HUES64 (cell line): Measurements from ENCODE around the gene SFTPB.

Experiments used
- H3K27ac ChIP-seq: 2 replicates; pipeline ENCODE4 v1.7.0; 2013; ENCODE audit warnings: low read depth, low read length, inconsistent platforms
- H3K27me3 ChIP-seq: 2 replicates; pipeline ENCODE4 v1.6.1; 2013; ENCODE audit warnings: mild to moderate bottlenecking, low read length; ENCODE audit not compliant: insufficient read depth
- H3K36me3 ChIP-seq: 2 replicates; pipeline ENCODE4 v1.6.1; 2013; ENCODE audit warnings: mild to moderate bottlenecking, low read length; ENCODE audit not compliant: insufficient read depth
- H3K4me1 ChIP-seq: 2 replicates; pipeline ENCODE4 v1.6.1; 2013; ENCODE audit warnings: mild to moderate bottlenecking, low read length, moderate library complexity; ENCODE audit not compliant: insufficient read depth
- H3K4me3 ChIP-seq: 2 replicates; pipeline ENCODE4 v1.5.1; 2013; ENCODE audit warnings: mild to moderate bottlenecking, low read length, moderate library complexity
- H3K9ac ChIP-seq: 2 replicates; pipeline ENCODE4 v1.6.1; 2013; ENCODE audit warnings: mild to moderate bottlenecking, low read depth, low read length
- H3K9me3 ChIP-seq: 2 replicates; pipeline ENCODE4 v1.6.1; 2013; ENCODE audit warnings: low read depth, low read length; ENCODE audit not compliant: insufficient read depth
- WGBS: fragments of 150-250, 120-280 bp; methylation state at CpG from one replicate; pipeline ENCODE4 v1.1.7; 2013; ENCODE audit warnings: missing lambda C conversion rate; 5-methylcytosine and 5-hydroxymethylcytosine counted together

Gene SFTPB

DNA sequence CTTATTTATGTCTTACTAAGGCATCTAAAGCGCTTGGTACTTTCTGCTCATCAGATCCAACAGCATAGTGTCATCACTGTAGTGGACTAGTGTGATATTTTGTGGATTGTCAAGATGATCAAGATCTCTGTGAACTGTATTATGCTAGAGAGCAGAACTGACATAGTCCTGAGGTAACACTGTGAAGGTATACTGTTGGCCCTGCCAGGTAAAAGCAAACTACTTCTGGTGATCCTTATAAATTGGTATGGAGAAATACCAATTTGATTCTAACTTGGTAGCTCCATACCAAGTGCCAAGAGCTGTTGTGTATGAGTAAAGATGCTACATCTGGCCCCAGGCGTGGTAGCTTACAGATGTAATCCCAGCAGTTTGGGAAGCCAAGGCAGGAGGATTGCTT is 15.9 kb downstream of the SFTPB start:
- 97% methylated on average over 2 of the region's 2 CpGs for WGBS
- no peaks in the 10 kb centered on the region for H3K9me3 ChIP-seq
- H3K9ac ChIP-seq, result no peak overlapping the region
- H3K27ac ChIP-seq, result no peak overlapping the region
- H3K36me3 ChIP-seq, result peaks cover 70% of the 10 kb centered on the region
- H3K4me3 ChIP-seq, result no peak overlapping the region
- no peaks in the 10 kb centered on the region for H3K27me3 ChIP-seq
- no peaks in the 10 kb centered on the region for H3K4me1 ChIP-seq

DNA sequence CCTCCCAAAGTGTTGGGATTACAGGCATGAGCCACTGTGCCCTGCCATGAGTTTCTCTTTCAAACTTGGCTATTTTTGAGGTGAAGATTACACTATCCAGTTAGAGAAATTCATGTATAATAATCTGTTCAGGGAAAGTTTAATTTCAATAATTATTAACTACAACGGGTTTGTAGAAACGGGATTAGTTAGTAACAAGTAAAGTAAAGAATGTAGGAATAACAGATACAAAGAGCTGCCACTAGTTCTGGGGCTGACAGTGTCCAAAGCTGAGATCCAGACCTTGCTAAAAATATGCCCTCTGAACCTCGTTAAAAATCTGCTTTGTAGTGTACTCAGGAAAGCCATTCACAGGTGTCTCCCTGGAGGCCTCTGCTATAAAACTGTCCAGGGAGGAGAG is 16.9 kb downstream of the SFTPB start:
- Histone ChIP-seq H3K4me3 (no peak overlapping the region), H3K9ac (no peak overlapping the region), H3K27ac (no peak overlapping the region), H3K4me1 (no peaks in the 10 kb centered on the region), H3K27me3 (no peaks in the 10 kb centered on the region), H3K36me3 (peaks cover 74% of the 10 kb centered on the region), H3K9me3 (no peaks in the 10 kb centered on the region)
- WGBS, result 95% methylated on average over 3 of the region's 3 CpGs

DNA sequence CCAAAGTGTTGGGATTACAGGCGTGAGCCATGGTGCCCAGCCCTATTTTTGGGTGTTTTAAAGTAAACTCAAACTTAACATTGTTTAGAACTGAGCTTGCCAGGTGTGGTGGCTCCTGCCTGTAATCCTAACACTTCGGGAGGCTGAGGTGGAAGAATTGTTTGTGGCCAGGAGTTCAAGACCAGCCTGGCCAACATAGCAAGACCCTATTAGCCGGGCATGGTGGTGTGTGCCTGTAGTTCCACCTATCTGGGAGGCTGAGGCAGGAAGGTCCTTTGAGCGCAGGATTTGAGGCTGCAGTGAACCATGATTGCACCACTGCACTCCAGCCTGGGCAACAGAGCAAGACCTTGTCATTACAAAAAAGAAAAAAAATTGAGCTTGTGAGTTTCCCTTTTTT is 17.5 kb downstream of the SFTPB start:
- WGBS, result over 99% methylated on average over 4 of the region's 4 CpGs
- Histone ChIP-seq H3K4me1 (no peaks in the 10 kb centered on the region), H3K27ac (no peak overlapping the region), H3K9me3 (no peaks in the 10 kb centered on the region), H3K27me3 (no peaks in the 10 kb centered on the region), H3K36me3 (peaks cover 77% of the 10 kb centered on the region), H3K9ac (no peak overlapping the region), H3K4me3 (no peak overlapping the region)

DNA sequence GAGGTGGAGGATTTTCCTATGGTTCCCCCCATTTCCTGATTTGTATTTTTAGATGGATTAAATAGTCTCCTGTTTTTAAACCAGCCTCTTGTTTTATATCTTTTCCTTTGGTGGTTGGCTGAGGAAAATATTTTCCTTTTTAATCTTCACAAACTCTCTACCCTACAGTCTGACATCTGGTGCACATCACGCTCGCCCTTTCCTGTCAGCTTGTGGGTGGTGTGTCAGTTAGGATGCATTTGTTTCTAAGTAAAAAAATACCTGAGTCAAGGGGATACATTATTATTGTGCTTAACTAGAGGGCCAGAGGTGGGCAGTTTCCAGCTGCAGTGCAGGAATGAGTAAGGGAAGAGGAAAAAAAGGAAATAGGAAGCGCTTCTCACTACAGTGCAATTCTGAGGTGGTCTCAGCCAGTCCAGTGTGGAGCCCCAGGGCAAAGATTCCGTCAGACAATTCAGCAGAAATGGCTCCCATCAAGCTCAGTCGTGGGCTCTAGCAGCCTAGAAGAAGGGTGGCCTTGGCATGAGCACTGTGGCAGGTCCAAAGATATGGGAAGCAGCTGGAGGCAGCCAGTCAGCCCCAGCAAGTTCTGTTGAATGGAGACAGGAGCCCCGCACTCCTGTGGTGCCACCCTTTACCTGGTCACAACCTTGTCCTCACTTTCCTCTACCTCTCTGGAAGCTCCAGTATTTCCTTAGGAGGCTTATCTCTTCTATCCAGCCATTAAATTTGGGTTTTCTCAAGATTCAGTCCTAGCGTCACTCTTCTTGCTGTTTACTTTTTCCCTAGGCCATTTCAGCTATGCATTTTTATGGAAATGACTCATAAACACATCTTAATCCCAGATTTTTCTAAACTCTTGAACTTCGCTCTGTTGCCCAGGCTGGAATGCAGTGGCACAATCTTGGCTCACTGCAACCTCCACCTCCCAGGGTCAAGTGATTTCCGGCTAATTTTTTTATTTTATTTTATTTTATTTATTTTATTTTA is 18.5 kb downstream of the SFTPB start:
- Histone ChIP-seq H3K27me3 (no peaks in the 10 kb centered on the region), H3K27ac (no peak overlapping the region), H3K4me1 (no peaks in the 10 kb centered on the region), H3K4me3 (no peak overlapping the region), H3K9ac (no peak overlapping the region), H3K36me3 (peaks cover 87% of the 10 kb centered on the region), H3K9me3 (no peaks in the 10 kb centered on the region)
- WGBS, result 94% methylated on average over 8 of the region's 9 CpGs

DNA sequence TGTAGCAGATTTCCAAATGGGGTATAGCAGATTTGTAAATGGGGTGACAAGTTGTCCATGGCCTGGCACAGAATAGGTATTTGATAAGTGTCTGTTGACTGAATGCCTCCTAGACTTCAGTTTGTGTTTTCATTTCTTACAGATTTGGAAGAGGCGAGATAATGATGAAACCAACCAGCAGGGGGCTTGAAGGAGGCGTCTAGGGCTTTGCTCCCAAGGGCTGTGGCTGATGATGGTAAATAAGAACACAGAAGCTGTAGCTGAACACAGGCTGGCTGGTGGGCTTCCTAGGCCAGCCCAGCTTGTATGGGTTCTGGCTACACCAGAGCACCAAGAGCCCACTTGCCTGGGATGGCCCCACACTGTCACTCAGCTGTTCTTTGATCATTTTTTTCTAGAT is 19.4 kb downstream of the SFTPB start:
- no peak overlapping the region for H3K27ac ChIP-seq
- H3K4me3 ChIP-seq, result no peak overlapping the region
- no peak overlapping the region for H3K9ac ChIP-seq
- WGBS, result 83% methylated on average over 2 of the region's 2 CpGs
- H3K36me3 ChIP-seq, result peaks cover 92% of the 10 kb centered on the region
- no peaks in the 10 kb centered on the region for H3K27me3 ChIP-seq
- H3K9me3 ChIP-seq, result no peaks in the 10 kb centered on the region
- no peaks in the 10 kb centered on the region for H3K4me1 ChIP-seq

DNA sequence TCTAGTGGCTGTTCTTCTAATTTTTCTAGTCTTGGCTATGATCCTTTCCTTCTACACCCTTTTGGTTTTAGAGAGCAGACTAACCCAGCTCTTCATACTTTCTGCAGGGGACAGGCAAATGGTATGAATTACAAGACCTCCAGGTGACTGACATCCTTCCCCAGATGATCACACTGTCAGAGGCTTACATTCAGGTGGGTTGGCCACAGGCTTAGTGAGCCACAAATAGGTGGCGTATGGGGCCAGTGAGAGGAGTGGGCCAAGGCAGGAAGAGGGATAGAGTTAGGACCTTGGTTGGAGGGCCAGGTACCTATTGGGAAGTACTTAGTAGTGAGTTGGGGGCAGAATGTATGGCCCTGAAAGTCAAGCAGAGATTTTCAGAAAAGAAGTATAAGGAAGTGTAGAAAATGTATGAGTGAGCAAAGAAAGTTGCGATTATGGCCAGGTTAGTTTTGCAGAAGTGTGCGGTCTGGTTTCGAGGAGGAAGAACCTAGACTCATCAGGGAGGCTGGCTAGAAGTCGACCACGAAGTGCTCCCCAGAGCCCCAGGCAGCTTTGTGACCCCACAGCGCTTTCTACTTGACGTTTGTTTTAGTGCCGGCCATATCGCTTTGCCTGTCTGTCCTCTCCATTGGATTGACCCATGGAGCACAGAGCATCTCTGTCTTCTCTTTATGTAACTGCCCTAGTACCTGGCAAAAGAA is 20.0 kb downstream of the SFTPB start:
- Histone ChIP-seq H3K27me3 (no peaks in the 10 kb centered on the region), H3K4me1 (no peaks in the 10 kb centered on the region), H3K4me3 (no peak overlapping the region), H3K36me3 (peaks cover 95% of the 10 kb centered on the region), H3K9me3 (no peaks in the 10 kb centered on the region), H3K27ac (no peak overlapping the region), H3K9ac (no peak overlapping the region)
- WGBS, result 94% methylated on average over 10 of the region's 10 CpGs

DNA sequence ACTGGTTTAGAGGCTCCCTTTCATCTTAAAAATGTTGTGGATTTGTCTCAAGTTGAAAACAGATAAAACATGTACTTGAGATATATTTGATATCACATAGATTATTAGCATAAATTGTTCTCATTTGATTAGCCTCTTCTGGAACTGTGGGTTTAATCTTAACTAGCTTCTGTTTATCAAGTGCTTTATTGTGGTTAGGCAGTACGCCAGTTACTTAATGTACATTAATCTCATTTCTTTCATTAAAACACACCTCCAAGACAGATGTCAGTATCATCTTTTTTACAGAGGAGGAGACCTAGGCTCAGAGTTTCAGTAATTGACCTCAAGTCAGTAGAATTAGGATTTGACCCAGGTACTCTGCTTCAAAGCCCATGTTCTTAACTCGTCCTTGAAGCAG is 21.8 kb downstream of the SFTPB start:
- H3K4me1 ChIP-seq, result no peaks in the 10 kb centered on the region
- 100% methylated on average over 2 of the region's 2 CpGs for WGBS
- H3K36me3 ChIP-seq, result peaks cover 97% of the 10 kb centered on the region
- H3K27me3 ChIP-seq, result no peaks in the 10 kb centered on the region
- no peak overlapping the region for H3K9ac ChIP-seq
- H3K9me3 ChIP-seq, result no peaks in the 10 kb centered on the region
- H3K4me3 ChIP-seq, result no peak overlapping the region
- H3K27ac ChIP-seq, result no peak overlapping the region

DNA sequence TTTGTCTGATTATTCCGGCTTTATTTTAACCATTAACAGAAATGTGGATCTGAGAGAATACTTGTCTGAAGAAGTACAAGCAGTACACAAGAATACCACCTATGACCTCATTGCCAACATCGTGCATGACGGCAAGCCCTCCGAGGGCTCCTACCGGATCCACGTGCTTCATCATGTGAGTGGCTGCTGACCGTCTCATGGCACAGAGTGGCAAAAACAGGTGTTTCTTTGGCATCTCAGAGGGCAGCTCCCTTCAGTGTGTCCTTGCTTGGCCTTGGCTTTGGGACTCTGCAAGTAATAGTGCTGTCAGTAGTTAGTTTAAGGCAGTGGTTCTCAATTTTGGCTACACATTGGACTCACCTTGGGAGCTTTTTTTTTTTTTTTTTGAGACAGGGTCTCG is 23.1 kb downstream of the SFTPB start:
- Histone ChIP-seq H3K27me3 (no peaks in the 10 kb centered on the region), H3K27ac (no peak overlapping the region), H3K4me1 (no peaks in the 10 kb centered on the region), H3K4me3 (no peak overlapping the region), H3K36me3 (peaks cover 99% of the 10 kb centered on the region), H3K9ac (no peak overlapping the region), H3K9me3 (no peaks in the 10 kb centered on the region)
- WGBS, result 96% methylated on average over 8 of the region's 8 CpGs

DNA sequence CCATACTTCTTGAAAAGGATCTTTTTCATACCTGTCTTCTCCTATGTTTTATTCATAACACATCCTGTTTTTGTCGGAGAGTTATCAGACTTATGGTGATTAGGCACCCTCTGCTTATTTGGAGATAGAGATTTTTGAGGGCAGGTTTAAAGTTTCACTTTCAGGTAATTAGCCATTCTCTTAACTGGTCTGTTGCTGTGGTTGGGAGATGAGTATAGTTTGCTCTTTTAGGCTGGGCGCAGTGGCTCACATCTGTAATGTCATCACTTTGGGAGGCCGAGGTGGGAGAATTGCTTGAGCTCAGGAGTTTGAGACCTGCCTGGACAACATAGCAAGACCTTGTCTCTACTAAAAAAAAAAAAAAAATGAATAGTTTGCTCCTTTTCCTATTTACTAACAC is 25.3 kb downstream of the SFTPB start:
- H3K9me3 ChIP-seq, result no peaks in the 10 kb centered on the region
- H3K9ac ChIP-seq, result no peak overlapping the region
- 100% methylated on average over 3 of the region's 3 CpGs for WGBS
- no peak overlapping the region for H3K27ac ChIP-seq
- no peaks in the 10 kb centered on the region for H3K4me1 ChIP-seq
- H3K27me3 ChIP-seq, result no peaks in the 10 kb centered on the region
- H3K36me3 ChIP-seq, result peaks cover 98% of the 10 kb centered on the region
- H3K4me3 ChIP-seq, result no peak overlapping the region

DNA sequence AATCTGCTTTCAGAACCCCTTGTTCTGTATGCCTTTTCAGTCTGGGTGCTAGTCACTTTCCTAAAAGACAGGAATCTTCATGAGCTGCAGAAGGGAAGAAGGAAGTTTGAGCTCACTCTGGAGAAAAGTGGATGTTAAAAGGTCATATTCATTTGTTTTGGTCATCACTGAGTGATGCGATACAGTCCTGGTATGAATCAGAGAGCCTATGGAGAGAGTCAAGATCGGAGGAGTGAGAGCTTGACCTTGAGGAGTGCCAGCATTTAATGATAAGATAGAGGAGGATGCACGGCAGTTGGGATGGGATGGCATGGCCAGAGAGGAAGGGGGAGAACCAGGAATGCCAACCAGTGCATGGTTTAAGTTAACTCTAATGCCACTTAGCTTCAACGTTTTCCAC is 32.4 kb downstream of the SFTPB start:
- WGBS, result 94% methylated on average over 3 of the region's 4 CpGs
- Histone ChIP-seq H3K4me1 (no peaks in the 10 kb centered on the region), H3K27me3 (no peaks in the 10 kb centered on the region), H3K27ac (no peak overlapping the region), H3K4me3 (no peak overlapping the region), H3K9ac (no peak overlapping the region), H3K9me3 (no peaks in the 10 kb centered on the region), H3K36me3 (peaks cover 90% of the 10 kb centered on the region)

DNA sequence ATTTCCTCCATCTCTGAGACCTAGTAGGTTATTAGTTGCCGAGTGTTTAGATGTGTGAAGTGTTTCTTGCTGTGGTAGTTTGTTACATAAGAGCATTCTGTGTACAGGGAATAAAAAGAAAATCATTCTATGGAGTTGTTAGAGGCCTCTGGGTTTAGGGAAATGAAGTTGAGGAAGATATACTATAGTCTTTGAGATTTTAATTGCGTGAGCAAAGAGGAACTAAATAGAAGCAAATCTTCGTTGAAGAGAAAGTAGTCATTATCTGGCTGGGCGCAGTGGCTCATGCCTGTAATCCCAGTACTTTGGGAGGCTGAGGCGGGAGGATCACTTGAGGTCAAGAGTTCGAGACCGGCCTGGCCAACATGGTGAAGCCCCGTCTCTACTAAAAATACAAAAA is 33.0 kb downstream of the SFTPB start:
- no peak overlapping the region for H3K9ac ChIP-seq
- peaks cover 90% of the 10 kb centered on the region for H3K36me3 ChIP-seq
- no peak overlapping the region for H3K4me3 ChIP-seq
- no peaks in the 10 kb centered on the region for H3K4me1 ChIP-seq
- no peaks in the 10 kb centered on the region for H3K9me3 ChIP-seq
- WGBS, result 95% methylated on average over 5 of the region's 8 CpGs
- H3K27me3 ChIP-seq, result no peaks in the 10 kb centered on the region
- no peak overlapping the region for H3K27ac ChIP-seq
